A549 treated with GW870086 at 1 μM for 4 hours (cell line): Measurements from ENCODE around the gene AMELY. TPM values are rescaled to one million over a fixed set of nuclear protein-coding genes. Genes with fewer than 3 reads are reported as not detected.

Experiments
- total RNA-seq: library from RNA; stranded (reverse); fragments of 200-300 nt; extraction: Qiagen RNA extraction; gene quantifications from 5 replicates; pipeline ENCODE4 v1.2.3, GENCODE V29; 2022; ENCODE audit warnings: low read depth

The AMELY gene
- total RNA-seq: not detected in 5 replicates

GRCh38 chrY:6911253-6911881 is at the start of gene AMELY:
Gene AMELY (minus strand): TSS chrY:6911752. CDS start chrY:6872608, 39,144 bp downstream.

GRCh38 chrY:6910372-6911252 is 940 bp downstream of the AMELY start, which contains the start of gene TBL1Y:
Gene TBL1Y (plus strand): TSS chrY:6910697. CDS start chrY:7025085, 114,388 bp downstream.

Other genes starting within 250 kb of the AMELY start
- gene TBL1Y, start 1.1 kb downstream of the AMELY start, total RNA-seq: not detected in 5 replicates